DND-41 (cell line): ENCODE data around the gene SMAD1.

Experiments
- ATAC-seq: fragments of 200-7000 bp; cut with Tn5 transposase; 3 replicates; pipeline ENCODE4 v1.9.1; 2021; ENCODE audit warnings: low read depth; ENCODE audit not compliant: insufficient read depth
- DNase-seq: peaks from one replicate; pipeline ENCODE4 v3.0.0-alpha.2; 2020
- H2AFZ ChIP-seq: 2 replicates; pipeline ENCODE4 v1.6.0; 2012; ENCODE audit warnings: low read depth, low read length
- H3K27ac ChIP-seq: 2 replicates; pipeline ENCODE4 v1.5.1; 2012; ENCODE audit warnings: low read length, inconsistent platforms
- H3K27me3 ChIP-seq: fragments of 200-600 bp; sonication (generic); 2 replicates; pipeline ENCODE4 v1.6.0; 2012; ENCODE audit warnings: low read length, mild to moderate bottlenecking, inconsistent platforms; ENCODE audit not compliant: insufficient read depth, poor library complexity
- H3K36me3 ChIP-seq: 2 replicates; pipeline ENCODE4 v1.5.1; 2012; ENCODE audit warnings: low read length, inconsistent platforms; ENCODE audit not compliant: insufficient read depth
- H3K4me1 ChIP-seq: 2 replicates; pipeline ENCODE4 v1.5.1; 2012; ENCODE audit warnings: mild to moderate bottlenecking, low read length; ENCODE audit not compliant: insufficient read depth
- H3K4me2 ChIP-seq: 2 replicates; pipeline ENCODE4 v1.6.0; 2012; ENCODE audit warnings: mild to moderate bottlenecking, moderate library complexity, low read length, inconsistent platforms; ENCODE audit not compliant: insufficient read depth
- H3K4me3 ChIP-seq, 2 experiments: fragments of 200-600 bp in 1 of 2; shearing (Covaris generic) in 1 of 2; 2 replicates each; pipeline ENCODE4 v1.5.1; 2012 to 2016; ENCODE audit warnings: inconsistent platforms in 2 of 2, low read length in 2 of 2, mild to moderate bottlenecking in 2 of 2, low read depth in 1 of 2, moderate library complexity in 1 of 2
- H3K79me2 ChIP-seq: 2 replicates; pipeline ENCODE4 v1.6.0; 2012; ENCODE audit warnings: low read length, inconsistent platforms; ENCODE audit not compliant: insufficient read depth
- H3K9ac ChIP-seq: 2 replicates; pipeline ENCODE4 v1.6.0; 2012; ENCODE audit warnings: low read depth, mild to moderate bottlenecking, inconsistent platforms, low read length, moderate library complexity
- H3K9me3 ChIP-seq: 2 replicates; pipeline ENCODE4 v1.5.1; 2012; ENCODE audit warnings: low read length, moderate library complexity, mild to moderate bottlenecking, inconsistent platforms; ENCODE audit not compliant: insufficient read depth, severe bottlenecking
- H4K20me1 ChIP-seq: 2 replicates; pipeline ENCODE4 v1.6.0; 2012; ENCODE audit warnings: low read length; ENCODE audit not compliant: insufficient read depth
- CTCF ChIP-seq: IDR thresholded peaks from 2 replicates; pipeline ENCODE4 v1.5.1; 2012; ENCODE audit warnings: borderline replicate concordance, low read length, moderate library complexity, mild to moderate bottlenecking; ENCODE audit not compliant: poor library complexity, severe bottlenecking; ENCODE audit errors: extremely low read depth
- EZH2 ChIP-seq: IDR thresholded peaks from 3 replicates; pipeline ENCODE4 v1.6.1; 2012; ENCODE audit warnings: borderline replicate concordance, low read depth, mild to moderate bottlenecking, moderate library complexity, low read length, inconsistent platforms; ENCODE audit not compliant: severe bottlenecking

SMAD1 gene

GRCh38 chr4:145440292-145441007, 41.2 kb upstream of the SMAD1 start:
- TF ChIP-seq CTCF (no peak), EZH2 (no peak)
- ATAC-seq: no peak
- Histone ChIP-seq H2AFZ (no peak overlapping the region), H3K79me2 (no peaks in the 10 kb centered on the region), H3K4me2 (no peak overlapping the region), H3K36me3 (no peaks in the 10 kb centered on the region), H3K27ac (no peak overlapping the region), H3K4me3 (no peak overlapping the region), H3K9me3 (no peaks in the 10 kb centered on the region), H3K9ac (no peak overlapping the region), H3K27me3 (no peaks in the 10 kb centered on the region), H4K20me1 (no peaks in the 10 kb centered on the region), H3K4me1 (no peaks in the 10 kb centered on the region)
- DNase-seq: no peak

GRCh38 chr4:145446184-145446583, 35.5 kb upstream of the SMAD1 start:
- no peaks in the 10 kb centered on the region for H3K27me3 ChIP-seq
- no peaks in the 10 kb centered on the region for H4K20me1 ChIP-seq
- no peak overlapping the region for H2AFZ ChIP-seq
- no peak overlapping the region for H3K27ac ChIP-seq
- ATAC-seq (no peak), DNase-seq (no peak)
- H3K79me2 ChIP-seq: no peaks in the 10 kb centered on the region
- H3K36me3 ChIP-seq: no peaks in the 10 kb centered on the region
- TF ChIP-seq CTCF (no peak), EZH2 (no peak)
- H3K9me3 ChIP-seq: no peaks in the 10 kb centered on the region
- no peak overlapping the region for H3K9ac ChIP-seq
- H3K4me1 ChIP-seq: no peaks in the 10 kb centered on the region
- no peak overlapping the region for H3K4me3 ChIP-seq
- H3K4me2 ChIP-seq: no peak overlapping the region

GRCh38 chr4:145451895-145452294, 29.8 kb upstream of the SMAD1 start:
- Histone ChIP-seq H4K20me1 (no peaks in the 10 kb centered on the region), H3K4me1 (no peaks in the 10 kb centered on the region), H3K27ac (no peak overlapping the region), H3K27me3 (no peaks in the 10 kb centered on the region), H3K9ac (no peak overlapping the region), H3K36me3 (no peaks in the 10 kb centered on the region), H3K4me3 (no peak overlapping the region), H3K9me3 (no peaks in the 10 kb centered on the region), H3K4me2 (no peak overlapping the region), H2AFZ (no peak overlapping the region), H3K79me2 (no peaks in the 10 kb centered on the region)
- ATAC-seq (no peak), DNase-seq (no peak)
- TF ChIP-seq EZH2: no peak

GRCh38 chr4:145452447-145453162, 29.0 kb upstream of the SMAD1 start:
- DNase-seq: no peak
- H3K79me2 ChIP-seq: no peaks in the 10 kb centered on the region
- H3K27ac ChIP-seq: no peak overlapping the region
- TF ChIP-seq CTCF: no peak
- H3K9ac ChIP-seq: no peak overlapping the region
- H3K36me3 ChIP-seq: no peaks in the 10 kb centered on the region
- H4K20me1 ChIP-seq: no peaks in the 10 kb centered on the region
- no peak overlapping the region for H3K4me3 ChIP-seq
- no peaks in the 10 kb centered on the region for H3K4me1 ChIP-seq
- ATAC-seq: no peak
- H3K27me3 ChIP-seq: no peaks in the 10 kb centered on the region
- H2AFZ ChIP-seq: no peak overlapping the region
- H3K4me2 ChIP-seq: no peak overlapping the region
- H3K9me3 ChIP-seq: no peaks in the 10 kb centered on the region
